ENCODE data around the gene CHKA.

DNA sequence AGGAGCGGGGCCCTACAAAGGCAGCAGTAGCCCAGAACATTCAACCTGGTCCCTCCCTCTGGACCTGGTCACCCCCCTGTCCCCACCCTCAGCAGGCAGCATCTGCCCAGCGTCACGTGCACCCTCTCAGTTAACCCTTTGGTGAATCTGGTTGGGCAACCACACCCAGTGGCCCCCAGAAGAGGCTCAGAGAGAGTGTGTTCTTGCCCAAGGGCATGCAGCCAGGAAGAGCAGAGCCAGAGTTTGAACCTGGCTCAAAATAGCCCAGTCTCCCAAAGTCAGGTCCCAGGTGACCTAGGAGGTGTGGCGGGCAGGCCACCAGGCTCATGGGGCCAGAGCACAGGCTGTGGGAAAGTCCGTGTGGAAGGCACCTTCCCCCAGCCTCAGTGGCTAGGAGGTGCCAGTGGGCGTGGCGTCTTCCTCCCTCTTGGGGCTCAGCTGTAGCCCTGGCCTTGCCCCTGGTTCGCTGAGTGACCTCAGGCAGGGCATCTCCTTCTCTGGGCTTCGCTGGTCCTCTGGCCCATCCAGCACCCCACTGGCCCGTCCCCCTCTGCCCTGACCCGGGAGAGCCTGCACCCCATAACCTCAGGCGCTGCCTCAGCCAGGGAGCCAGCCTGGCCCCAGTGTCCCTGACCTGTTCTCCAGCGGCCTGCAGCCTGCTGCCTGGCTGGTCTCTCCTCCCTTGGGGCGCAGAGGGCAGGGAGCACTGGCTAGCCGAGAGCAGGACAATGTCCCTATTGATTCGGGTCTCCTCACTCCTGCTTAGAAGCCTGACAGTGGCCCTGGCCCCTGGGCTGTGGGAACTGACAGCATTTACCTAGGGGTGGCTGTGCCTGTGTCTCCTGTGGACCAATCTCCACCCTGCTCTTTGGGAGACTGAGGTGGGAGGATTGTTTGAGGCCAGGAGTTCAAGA, 104.0 kb downstream of the CHKA start:
- TF ChIP-seq SRSF7 (optimal IDR thresholded peaks at IDR 0.05; ENCODE audit: low read depth, low read length) = no peak
- no peak for TF ChIP-seq HDAC8 (tag; IDR thresholded peaks at IDR 0.05)
